ENCODE data around the gene EXOC6.
A peak's percentile ranks its signal among the peaks of the same experiment; 100 is the strongest.

The EXOC6 gene

GRCh38 chr10:93066544-93066913 lies 218.2 kb downstream of the EXOC6 start:
- no peak for DNase-seq (ENCODE audit: low spot score)

- DNase-seq (ENCODE audit: low spot score): no peak
These were observed 219.4 kb downstream of the EXOC6 start for GRCh38 chr10:93067443-93068365.

GRCh38 chr10:93068411-93069244 lies 220.3 kb downstream of the EXOC6 start:
- no peak for DNase-seq (ENCODE audit: low spot score)

GRCh38 chr10:93069245-93069561 lies 220.9 kb downstream of the EXOC6 start:
- DNase-seq (ENCODE audit: low spot score): no peak

GRCh38 chr10:93070378-93071176 lies 222.3 kb downstream of the EXOC6 start:
- DNase-seq (ENCODE audit: low spot score): no peak

- DNase-seq (ENCODE audit: low spot score): no peak
These were observed 222.8 kb downstream of the EXOC6 start for GRCh38 chr10:93071177-93071472.

GRCh38 chr10:93071674-93072224 lies 223.4 kb downstream of the EXOC6 start:
- no peak for DNase-seq (ENCODE audit: low spot score)

- DNase-seq (ENCODE audit: low spot score): no peak
These were observed 223.9 kb downstream of the EXOC6 start for GRCh38 chr10:93072225-93072712.

- no peak for DNase-seq (ENCODE audit: low spot score)
These were observed 224.6 kb downstream of the EXOC6 start for GRCh38 chr10:93072713-93073538.

GRCh38 chr10:93073539-93074146 lies 225.3 kb downstream of the EXOC6 start, which contains the start of gene CYP26A1:
CYP26A1 (plus strand) TSS chr10:93073893; CDS start chr10:93073935, 42 bp downstream.
- DNase-seq (ENCODE audit: low spot score): peak; percentile 45

- peak; percentile 50 for DNase-seq (ENCODE audit: low spot score)
These were observed 225.9 kb downstream of the EXOC6 start for GRCh38 chr10:93074147-93074596.

GRCh38 chr10:93074597-93075368 lies 226.5 kb downstream of the EXOC6 start:
- no peak for DNase-seq (ENCODE audit: low spot score)

- DNase-seq (ENCODE audit: low spot score): no peak
These were observed 227.3 kb downstream of the EXOC6 start for GRCh38 chr10:93075369-93076221.

GRCh38 chr10:93076871-93077270 lies 228.6 kb downstream of the EXOC6 start:
- no peak for DNase-seq (ENCODE audit: low spot score)

GRCh38 chr10:93077860-93078337 lies 229.6 kb downstream of the EXOC6 start:
- no peak for DNase-seq (ENCODE audit: low spot score)

- DNase-seq (ENCODE audit: low spot score): no peak
These were observed 231.5 kb downstream of the EXOC6 start for GRCh38 chr10:93079663-93080349.

GRCh38 chr10:93080350-93081046 lies 232.2 kb downstream of the EXOC6 start:
- DNase-seq (ENCODE audit: low spot score): peak; percentile 81
